Sigmoid colon (tissue), 3 donors: ENCODE measurements around the gene SLX4.

Experiments
- CTCF ChIP-seq, 4 experiments: fragments of 450-650 bp in 3 of 4; fragments of 200-600 bp in 1 of 4; IDR thresholded peaks; one replicate each; pipeline ENCODE4 v1.5.1; 2016 to 2019; ENCODE audit warnings: antibody characterized with exemption in 4 of 4, mild to moderate bottlenecking in 3 of 4, moderate library complexity in 2 of 4
- POLR2A ChIP-seq, 2 donors: fragments of 450-650 bp; IDR thresholded peaks; one replicate each; pipeline ENCODE4 v1.6.1; 2016; ENCODE audit warnings: antibody characterized with exemption in 2 of 2, mild to moderate bottlenecking in 2 of 2, moderate library complexity in 2 of 2

- TF ChIP-seq CTCF (IDR thresholded peaks at IDR 0.05) (no peak), POLR2A (IDR thresholded peaks at IDR 0.05) (no peak)
Observed at GRCh38 chr16:3582276-3583165, 28.9 kb downstream of the SLX4 start.
